HUES48 (cell line): ENCODE data around the gene CSNK1A1.
"Not testable (repeated sequence)": the region's sequence is repeated elsewhere in the genome, so short reads cannot be mapped to it uniquely, and the experiment has no call there.

Experiments
- H3K27ac ChIP-seq: one replicate; pipeline ENCODE4 v1.7.0; 2013; ENCODE audit warnings: low read depth, low read length, inconsistent platforms
- H3K27me3 ChIP-seq: 2 replicates; pipeline ENCODE4 v1.6.1; 2013; ENCODE audit warnings: mild to moderate bottlenecking, low read length; ENCODE audit not compliant: control insufficient read depth, insufficient read depth
- H3K36me3 ChIP-seq: 2 replicates; pipeline ENCODE4 v1.6.1; 2013; ENCODE audit warnings: low read length; ENCODE audit not compliant: control insufficient read depth, insufficient read depth
- H3K4me1 ChIP-seq: 2 replicates; pipeline ENCODE4 v1.6.1; 2013; ENCODE audit warnings: mild to moderate bottlenecking, low read length; ENCODE audit not compliant: control insufficient read depth, insufficient read depth
- H3K4me3 ChIP-seq: 2 replicates; pipeline ENCODE4 v1.5.1; 2013; ENCODE audit warnings: mild to moderate bottlenecking, low read depth, low read length
- H3K9ac ChIP-seq: 2 replicates; pipeline ENCODE4 v1.6.1; 2013; ENCODE audit warnings: mild to moderate bottlenecking, low read depth, low read length, moderate library complexity
- H3K9me3 ChIP-seq: 2 replicates; pipeline ENCODE4 v1.6.1; 2013; ENCODE audit warnings: low read length; ENCODE audit not compliant: control insufficient read depth, insufficient read depth

CSNK1A1 gene

GRCh38 chr5:149551227-149552037, at the start of gene CSNK1A1:
Gene CSNK1A1 (minus strand): TSS chr5:149551439. CDS start chr5:149550964, 475 bp downstream.
- Histone ChIP-seq H3K27ac (peak within 1 kb of the TSS; percentile 100), H3K27me3 (no peaks in the 10 kb centered on the region), H3K4me1 (peaks cover 17% of the 10 kb centered on the region), H3K9ac (peak within 1 kb of the TSS; percentile 96), H3K36me3 (peaks cover 30% of the 10 kb centered on the region), H3K9me3 (no peaks in the 10 kb centered on the region), H3K4me3 (peak within 1 kb of the TSS; percentile 100)

GRCh38 chr5:149600932-149601331, 49.7 kb upstream of the CSNK1A1 start:
- Histone ChIP-seq H3K9ac (no peak overlapping the region), H3K27me3 (no peaks in the 10 kb centered on the region), H3K4me1 (no peaks in the 10 kb centered on the region)

GRCh38 chr5:149599375-149599774, 48.1 kb upstream of the CSNK1A1 start:
- H3K36me3 ChIP-seq, result no peaks in the 10 kb centered on the region
- no peaks in the 10 kb centered on the region for H3K4me1 ChIP-seq
- no peak overlapping the region for H3K9ac ChIP-seq
- H3K27me3 ChIP-seq, result no peaks in the 10 kb centered on the region
- no peak overlapping the region for H3K27ac ChIP-seq
- H3K4me3 ChIP-seq, result no peak overlapping the region
- H3K9me3 ChIP-seq, result no peaks in the 10 kb centered on the region

More at GRCh38 chr5:149600932-149601331, 49.7 kb upstream of the CSNK1A1 start:
- Histone ChIP-seq H3K36me3 (no peaks in the 10 kb centered on the region), H3K27ac (no peak overlapping the region), H3K9me3 (no peaks in the 10 kb centered on the region), H3K4me3 (no peak overlapping the region)

- H3K4me3 ChIP-seq, result no peak overlapping the region
- no peak overlapping the region for H3K27ac ChIP-seq
- no peaks in the 10 kb centered on the region for H3K27me3 ChIP-seq
- no peaks in the 10 kb centered on the region for H3K4me1 ChIP-seq
- H3K36me3 ChIP-seq, result no peaks in the 10 kb centered on the region
- no peaks in the 10 kb centered on the region for H3K9me3 ChIP-seq
- no peak overlapping the region for H3K9ac ChIP-seq
Observed at GRCh38 chr5:149598966-149599365, 47.7 kb upstream of the CSNK1A1 start.

GRCh38 chr5:149598234-149598633, 47.0 kb upstream of the CSNK1A1 start:
- not testable (repeated sequence) for H3K4me1 ChIP-seq, H3K36me3 ChIP-seq, H3K9ac ChIP-seq, H3K4me3 ChIP-seq, H3K27ac ChIP-seq, H3K27me3 ChIP-seq, H3K9me3 ChIP-seq

GRCh38 chr5:149597618-149598017, 46.4 kb upstream of the CSNK1A1 start:
- Histone ChIP-seq H3K27me3 (no peaks in the 10 kb centered on the region), H3K27ac (no peak overlapping the region), H3K4me3 (no peak overlapping the region), H3K9ac (no peak overlapping the region), H3K36me3 (no peaks in the 10 kb centered on the region), H3K4me1 (no peaks in the 10 kb centered on the region), H3K9me3 (no peaks in the 10 kb centered on the region)

- H3K27ac ChIP-seq, result no peak overlapping the region
- H3K27me3 ChIP-seq, result no peaks in the 10 kb centered on the region
- H3K4me1 ChIP-seq, result no peaks in the 10 kb centered on the region
- H3K36me3 ChIP-seq, result no peaks in the 10 kb centered on the region
- no peak overlapping the region for H3K9ac ChIP-seq
- no peak overlapping the region for H3K4me3 ChIP-seq
- no peaks in the 10 kb centered on the region for H3K9me3 ChIP-seq
Observed at GRCh38 chr5:149596712-149597111, 45.5 kb upstream of the CSNK1A1 start.

DNA sequence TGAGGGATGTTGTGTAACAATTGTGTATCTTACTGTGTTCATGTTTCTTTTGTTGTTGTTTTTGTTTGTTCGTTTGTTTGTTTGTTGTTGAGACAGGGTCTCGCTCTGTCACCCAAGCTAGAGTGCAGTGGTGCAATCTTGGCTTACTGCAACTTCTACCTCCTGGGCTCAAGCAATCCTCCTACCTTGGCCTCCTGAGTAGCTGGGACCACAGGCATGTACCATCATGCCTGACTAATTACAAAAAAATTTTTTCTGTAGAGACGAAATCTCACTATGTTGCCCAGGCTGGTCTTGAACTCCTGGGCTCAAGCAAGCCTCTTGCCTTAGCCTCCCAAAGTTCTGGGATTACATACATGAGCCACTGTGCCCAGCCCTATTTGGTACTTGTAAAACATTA, 43.9 kb upstream of the CSNK1A1 start:
- H3K9ac ChIP-seq, result not testable (repeated sequence)

GRCh38 chr5:149594206-149594895, 43.1 kb upstream of the CSNK1A1 start:
- Histone ChIP-seq H3K9me3 (no peaks in the 10 kb centered on the region), H3K27ac (no peak overlapping the region), H3K4me1 (no peaks in the 10 kb centered on the region), H3K4me3 (no peak overlapping the region), H3K27me3 (no peaks in the 10 kb centered on the region), H3K36me3 (no peaks in the 10 kb centered on the region), H3K9ac (no peak overlapping the region)

More for the DNA sequence above, 43.9 kb upstream of the CSNK1A1 start:
- H3K27ac ChIP-seq, H3K36me3 ChIP-seq, H3K27me3 ChIP-seq, H3K4me1 ChIP-seq, H3K4me3 ChIP-seq, H3K9me3 ChIP-seq: not testable (repeated sequence)

DNA sequence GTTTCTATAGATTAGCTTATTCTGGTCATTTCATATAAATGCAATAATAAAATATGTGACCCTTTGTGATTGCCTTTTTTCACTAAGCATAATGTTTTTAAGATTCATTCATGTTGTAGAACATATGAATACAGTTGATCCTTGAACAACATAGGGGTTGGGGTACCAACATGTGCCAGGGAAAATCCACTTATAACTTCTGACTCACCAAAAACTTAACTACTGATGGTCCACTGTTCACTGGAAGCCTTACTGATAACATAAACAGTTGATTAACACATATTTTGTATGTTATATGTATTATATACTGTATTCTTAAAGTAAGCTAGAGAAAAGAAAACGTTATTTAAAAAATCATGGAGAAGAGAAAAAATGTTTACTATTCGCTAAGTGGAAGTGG, 42.1 kb upstream of the CSNK1A1 start:
- no peak overlapping the region for H3K4me3 ChIP-seq
- no peaks in the 10 kb centered on the region for H3K36me3 ChIP-seq
- H3K27ac ChIP-seq, result no peak overlapping the region
- H3K9ac ChIP-seq, result no peak overlapping the region
- H3K27me3 ChIP-seq, result no peaks in the 10 kb centered on the region
- no peaks in the 10 kb centered on the region for H3K9me3 ChIP-seq
- H3K4me1 ChIP-seq, result no peaks in the 10 kb centered on the region

DNA sequence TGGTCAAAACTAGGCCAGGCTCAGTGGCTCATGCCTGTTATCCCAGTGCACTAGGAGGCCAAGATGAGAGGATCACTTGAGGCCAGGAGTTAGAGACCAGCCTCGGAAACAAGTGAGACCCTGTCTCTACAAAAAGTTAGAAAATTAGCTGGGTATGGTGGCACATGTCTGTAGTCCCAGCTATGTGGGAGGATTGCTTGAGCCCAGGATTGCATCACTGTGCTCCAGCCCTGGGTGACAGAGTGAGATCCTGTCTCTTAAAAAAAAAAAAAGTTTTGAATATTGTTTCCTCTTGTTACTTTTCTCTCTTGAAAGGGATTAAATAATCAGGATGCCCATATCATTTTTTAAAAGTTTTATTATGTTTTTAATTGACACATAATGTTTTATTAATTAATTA, 37.7 kb upstream of the CSNK1A1 start:
- H3K36me3 ChIP-seq, result no peaks in the 10 kb centered on the region
- no peak overlapping the region for H3K4me3 ChIP-seq
- H3K27me3 ChIP-seq, result no peaks in the 10 kb centered on the region
- no peak overlapping the region for H3K27ac ChIP-seq
- no peak overlapping the region for H3K9ac ChIP-seq
- H3K4me1 ChIP-seq, result no peaks in the 10 kb centered on the region
- no peaks in the 10 kb centered on the region for H3K9me3 ChIP-seq
